HL-60 (cell line): ENCODE results near the gene PRG3.

Experiments used
- POLR2AphosphoS5 ChIP-seq: IDR thresholded peaks from 2 replicates; pipeline ENCODE4 v1.6.1; 2012; ENCODE audit warnings: low read depth
- TF ChIP-seq, protein P1 (sequence below): IDR thresholded peaks from one replicate; pipeline ENCODE4 v1.5.1; 2011; ENCODE audit warnings: low read length, control low read depth, inconsistent platforms; ENCODE audit not compliant: insufficient read depth

DNA sequence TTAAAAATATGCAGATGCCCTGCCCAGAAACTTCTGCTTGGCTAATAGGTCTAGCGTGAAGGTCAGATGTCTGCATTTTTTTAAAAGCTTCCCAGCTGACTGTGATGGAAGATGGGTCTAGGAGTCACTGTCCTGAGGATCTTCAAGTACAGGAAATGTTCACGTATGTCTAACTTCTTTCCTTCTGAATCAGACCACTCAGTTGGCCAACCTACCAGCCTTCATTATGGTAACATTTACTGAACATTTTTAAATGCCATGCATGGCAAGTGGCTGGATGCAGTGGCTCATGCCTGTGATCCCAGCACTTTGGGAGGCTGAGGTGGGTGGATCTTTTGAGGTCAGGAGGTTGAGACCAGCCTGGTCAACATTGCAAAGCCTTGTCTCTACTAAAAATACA, 10.6 kb upstream of the PRG3 start:
- TF ChIP-seq, protein P1, sequence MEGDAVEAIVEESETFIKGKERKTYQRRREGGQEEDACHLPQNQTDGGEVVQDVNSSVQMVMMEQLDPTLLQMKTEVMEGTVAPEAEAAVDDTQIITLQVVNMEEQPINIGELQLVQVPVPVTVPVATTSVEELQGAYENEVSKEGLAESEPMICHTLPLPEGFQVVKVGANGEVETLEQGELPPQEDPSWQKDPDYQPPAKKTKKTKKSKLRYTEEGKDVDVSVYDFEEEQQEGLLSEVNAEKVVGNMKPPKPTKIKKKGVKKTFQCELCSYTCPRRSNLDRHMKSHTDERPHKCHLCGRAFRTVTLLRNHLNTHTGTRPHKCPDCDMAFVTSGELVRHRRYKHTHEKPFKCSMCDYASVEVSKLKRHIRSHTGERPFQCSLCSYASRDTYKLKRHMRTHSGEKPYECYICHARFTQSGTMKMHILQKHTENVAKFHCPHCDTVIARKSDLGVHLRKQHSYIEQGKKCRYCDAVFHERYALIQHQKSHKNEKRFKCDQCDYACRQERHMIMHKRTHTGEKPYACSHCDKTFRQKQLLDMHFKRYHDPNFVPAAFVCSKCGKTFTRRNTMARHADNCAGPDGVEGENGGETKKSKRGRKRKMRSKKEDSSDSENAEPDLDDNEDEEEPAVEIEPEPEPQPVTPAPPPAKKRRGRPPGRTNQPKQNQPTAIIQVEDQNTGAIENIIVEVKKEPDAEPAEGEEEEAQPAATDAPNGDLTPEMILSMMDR = no peak
- TF ChIP-seq POLR2AphosphoS5 = no peak
